HTERT RPE-1 (cell line): Measurements from ENCODE around the gene IMPDH1.

Experiments used
- in situ Hi-C: fragments of 300-500 bp; cut with MboI; formaldehyde crosslinking; loops from 4 replicates; pipeline ENCODE4 v1.14.3; 2020; ENCODE audit warnings: low sequenced_read_pairs

The IMPDH1 gene

GRCh38 chr7:128406314-128407232 is 3.2 kb downstream of the IMPDH1 start:
- in situ Hi-C loops, result no loop called here

GRCh38 chr7:128405471-128406313 is 4.1 kb downstream of the IMPDH1 start:
- in situ Hi-C loops, result no loop called here

- in situ Hi-C loops, result no loop called here
Measured at GRCh38 chr7:128404886-128405470, 4.8 kb downstream of the IMPDH1 start.

- in situ Hi-C loops, result no loop called here
Measured at GRCh38 chr7:128404143-128404681, 5.6 kb downstream of the IMPDH1 start.

GRCh38 chr7:128403676-128404075 is 6.1 kb downstream of the IMPDH1 start:
- in situ Hi-C loops, result no loop called here

GRCh38 chr7:128402356-128402755 is 7.4 kb downstream of the IMPDH1 start:
- in situ Hi-C loops, result no loop called here

- in situ Hi-C loops, result no loop called here
Measured at GRCh38 chr7:128400566-128400965, 9.2 kb downstream of the IMPDH1 start.

GRCh38 chr7:128399991-128400390 is 9.8 kb downstream of the IMPDH1 start:
- in situ Hi-C loops, result no loop called here

- in situ Hi-C loops, result no loop called here
Measured at GRCh38 chr7:128398841-128399135, 11.0 kb downstream of the IMPDH1 start.

GRCh38 chr7:128398016-128398840 is 11.6 kb downstream of the IMPDH1 start:
- in situ Hi-C loops, result no loop called here

- in situ Hi-C loops, result no loop called here
Measured at GRCh38 chr7:128396357-128396756, 13.4 kb downstream of the IMPDH1 start.

GRCh38 chr7:128395748-128396147 is 14.0 kb downstream of the IMPDH1 start:
- in situ Hi-C loops, result no loop called here

GRCh38 chr7:128394904-128395496 is 14.8 kb downstream of the IMPDH1 start:
- in situ Hi-C loops, result no loop called here

GRCh38 chr7:128393526-128394330 is 16.1 kb downstream of the IMPDH1 start:
- in situ Hi-C loops, result no loop called here

GRCh38 chr7:128392446-128393327 is 17.1 kb downstream of the IMPDH1 start:
- in situ Hi-C loops, result no loop called here

GRCh38 chr7:128391805-128392204 is 18.0 kb downstream of the IMPDH1 start:
- in situ Hi-C loops, result no loop called here

GRCh38 chr7:128390871-128391565 is 18.8 kb downstream of the IMPDH1 start:
- in situ Hi-C loops, result no loop called here
